C4-2B (cell line): ENCODE data around the gene NLE1.

ENCODE experiments used
- ZFX ChIP-seq: fragments of 450-650 bp; IDR thresholded peaks from 2 replicates; pipeline ENCODE4 v1.6.1; 2017
- TF ChIP-seq, protein P1 (sequence below): fragments of 450-650 bp; conservative IDR thresholded peaks from 2 replicates; pipeline ENCODE4 v1.5.1; 2017; ENCODE audit warnings: mild to moderate bottlenecking

DNA sequence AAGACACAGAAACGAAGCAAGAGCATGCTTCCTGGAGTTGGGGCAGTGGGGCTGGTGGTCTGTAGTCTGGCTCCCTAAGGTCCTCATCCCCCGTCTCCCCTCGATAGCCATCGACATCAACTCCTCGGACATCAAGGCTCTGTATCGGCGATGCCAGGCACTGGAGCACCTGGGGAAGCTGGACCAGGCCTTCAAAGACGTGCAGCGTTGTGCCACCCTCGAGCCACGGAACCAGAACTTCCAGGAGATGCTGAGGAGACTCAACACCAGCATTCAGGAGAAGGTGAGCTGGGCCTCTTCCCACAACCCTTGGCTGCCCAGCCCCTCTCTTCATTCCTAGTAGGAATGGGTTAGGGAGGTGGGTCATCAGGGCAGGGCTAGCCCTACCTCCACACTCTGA is 7.8 kb upstream of the NLE1 start:
- TF ChIP-seq, protein P1, sequence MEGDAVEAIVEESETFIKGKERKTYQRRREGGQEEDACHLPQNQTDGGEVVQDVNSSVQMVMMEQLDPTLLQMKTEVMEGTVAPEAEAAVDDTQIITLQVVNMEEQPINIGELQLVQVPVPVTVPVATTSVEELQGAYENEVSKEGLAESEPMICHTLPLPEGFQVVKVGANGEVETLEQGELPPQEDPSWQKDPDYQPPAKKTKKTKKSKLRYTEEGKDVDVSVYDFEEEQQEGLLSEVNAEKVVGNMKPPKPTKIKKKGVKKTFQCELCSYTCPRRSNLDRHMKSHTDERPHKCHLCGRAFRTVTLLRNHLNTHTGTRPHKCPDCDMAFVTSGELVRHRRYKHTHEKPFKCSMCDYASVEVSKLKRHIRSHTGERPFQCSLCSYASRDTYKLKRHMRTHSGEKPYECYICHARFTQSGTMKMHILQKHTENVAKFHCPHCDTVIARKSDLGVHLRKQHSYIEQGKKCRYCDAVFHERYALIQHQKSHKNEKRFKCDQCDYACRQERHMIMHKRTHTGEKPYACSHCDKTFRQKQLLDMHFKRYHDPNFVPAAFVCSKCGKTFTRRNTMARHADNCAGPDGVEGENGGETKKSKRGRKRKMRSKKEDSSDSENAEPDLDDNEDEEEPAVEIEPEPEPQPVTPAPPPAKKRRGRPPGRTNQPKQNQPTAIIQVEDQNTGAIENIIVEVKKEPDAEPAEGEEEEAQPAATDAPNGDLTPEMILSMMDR = no peak
- no peak for TF ChIP-seq ZFX
